D341Med (cell line): Measurements from ENCODE around the gene FHDC1.

Source experiments
- DNase-seq: peaks from one replicate; pipeline ENCODE4 v3.0.0; 2012; ENCODE audit warnings: low spot score

FHDC1 gene

DNA sequence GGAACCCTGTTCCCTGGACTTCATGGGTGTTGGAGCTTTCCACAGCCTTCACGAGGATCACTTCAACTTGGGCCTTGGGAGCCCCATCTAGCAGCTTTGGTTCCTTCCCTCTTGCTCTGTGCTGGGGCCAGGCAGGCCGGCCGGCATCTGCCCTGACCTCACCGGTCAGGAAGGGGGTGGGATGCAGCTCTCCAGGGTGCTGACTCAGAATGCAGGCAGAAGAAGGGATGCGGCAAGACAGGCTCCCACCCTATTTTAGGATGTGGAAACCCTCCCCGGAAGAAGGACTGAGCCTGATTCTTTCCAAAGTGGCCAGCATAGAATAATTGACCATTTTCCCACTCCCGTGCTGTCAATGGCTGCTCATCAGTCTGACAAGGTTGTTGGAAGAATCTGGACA, 47.1 kb downstream of the FHDC1 start:
- no peak for DNase-seq

DNA sequence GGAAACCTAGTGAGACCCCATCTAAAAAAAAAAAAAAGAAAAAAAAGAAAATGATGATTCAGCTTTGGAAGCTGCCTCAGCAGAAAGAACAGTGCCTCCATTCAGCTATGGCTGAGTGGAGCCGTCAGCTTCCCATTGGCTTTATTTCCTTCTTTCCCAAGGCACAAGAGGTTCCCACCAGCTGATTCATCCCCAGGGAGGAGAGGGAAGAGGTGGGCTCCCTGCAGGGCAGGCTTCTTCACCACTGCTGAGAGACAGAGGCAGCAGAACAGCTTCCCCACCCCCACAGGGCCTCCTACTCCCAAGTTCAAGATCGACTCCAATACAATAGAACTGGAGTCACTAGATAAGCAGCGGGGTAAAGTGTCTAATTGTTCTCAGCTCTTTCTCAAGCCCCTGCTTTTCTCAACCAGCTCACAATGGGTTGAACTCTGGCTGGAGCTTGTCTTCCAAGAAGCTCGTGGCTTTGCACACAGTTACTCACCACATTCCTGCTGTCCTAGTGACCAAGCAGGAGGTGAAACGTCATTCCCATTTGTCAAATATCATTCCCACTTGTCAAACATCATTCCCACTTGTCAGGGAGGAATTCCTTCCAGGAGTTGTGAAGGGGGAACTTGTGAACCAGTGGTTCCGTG, 47.8 kb downstream of the FHDC1 start:
- no peak for DNase-seq

DNA sequence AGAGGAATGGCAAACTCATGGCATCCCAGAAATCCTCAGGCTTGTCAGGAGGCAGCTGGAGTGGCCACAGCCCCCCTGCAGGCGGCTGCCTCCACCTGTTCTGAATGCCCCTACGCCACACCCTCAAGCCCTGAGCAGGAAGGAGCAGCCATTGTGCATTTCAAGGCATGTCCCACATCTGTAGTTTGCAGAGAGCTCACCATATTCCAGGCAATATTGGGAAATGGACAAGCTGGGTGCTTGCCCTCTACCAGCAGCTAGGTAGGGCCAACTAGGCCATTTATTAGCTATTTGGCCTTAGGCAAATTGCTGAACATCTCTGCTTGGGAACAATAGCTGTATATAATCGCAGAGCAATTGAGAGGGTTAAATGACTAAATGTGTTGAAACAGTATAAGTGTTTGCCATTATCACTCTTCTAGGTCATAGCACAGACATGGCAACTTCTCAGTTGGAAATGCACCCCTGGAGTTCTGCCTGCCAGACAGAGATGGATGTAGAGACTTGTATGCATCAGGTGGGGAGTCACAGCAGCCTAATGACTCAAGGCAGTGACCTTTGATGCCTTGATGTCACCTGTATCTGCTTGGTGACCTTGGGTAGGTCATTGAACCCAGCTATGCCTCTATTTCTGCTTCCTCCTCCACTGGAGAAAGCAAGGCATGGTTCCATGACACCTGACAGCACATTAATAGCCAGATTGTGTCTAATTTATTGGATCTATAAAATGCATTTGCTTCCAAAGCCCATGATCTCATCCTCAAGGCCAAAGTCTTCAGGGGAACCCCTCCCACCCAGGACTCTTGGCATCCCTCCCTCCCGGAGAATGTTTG, 52.8 kb downstream of the FHDC1 start:
- no peak for DNase-seq

DNA sequence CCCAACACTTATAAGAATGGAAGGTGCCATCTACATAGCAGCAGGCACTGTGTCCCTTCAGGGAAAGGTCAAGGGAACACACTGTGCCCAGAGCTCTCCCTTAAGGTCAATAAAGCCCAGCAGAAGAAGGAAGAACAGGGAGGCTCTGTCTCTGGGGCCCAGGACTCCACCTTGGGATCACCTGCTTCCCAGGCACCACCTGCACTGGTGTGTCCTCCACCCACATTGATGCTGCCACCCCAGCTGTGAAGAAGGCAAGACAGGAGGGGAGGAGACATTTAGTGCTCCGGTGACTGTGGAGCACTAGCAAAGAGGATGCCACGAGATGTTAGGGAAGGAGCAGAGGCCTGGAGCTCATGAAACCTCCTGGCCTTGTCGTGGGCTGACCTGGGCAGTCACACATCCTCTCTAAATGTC, 53.4 kb downstream of the FHDC1 start:
- no peak for DNase-seq

DNA sequence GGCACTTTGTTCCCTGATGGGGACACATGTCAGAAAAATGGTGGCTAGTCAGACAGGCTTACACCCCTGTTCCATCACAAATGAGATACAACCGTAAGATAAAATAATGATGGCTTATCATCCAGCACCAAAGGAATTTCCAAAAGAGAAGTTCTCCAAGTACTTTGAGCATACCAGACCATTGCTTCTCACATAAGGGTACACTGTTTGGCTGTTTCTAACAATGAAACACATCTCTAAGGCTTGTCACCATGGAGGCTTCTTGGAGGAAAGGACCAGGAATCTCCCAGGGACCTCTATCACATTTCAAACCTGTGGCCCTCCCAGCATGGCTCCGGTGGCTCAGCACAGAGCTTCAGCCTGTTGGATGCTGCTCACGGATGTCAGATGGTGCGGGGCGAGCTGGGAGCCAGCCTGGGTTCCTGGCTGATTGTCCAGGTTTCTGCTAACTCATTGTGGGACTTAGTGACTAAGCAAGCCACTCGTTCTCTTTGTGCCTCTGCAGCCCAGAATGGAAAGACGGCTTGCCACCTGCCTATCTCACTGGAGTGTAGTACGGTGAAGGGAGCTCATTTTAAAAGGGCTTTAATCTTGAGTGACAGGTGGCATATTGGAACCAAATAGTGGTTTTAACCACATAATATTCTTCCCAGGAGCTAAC, 54.5 kb downstream of the FHDC1 start:
- DNase-seq = no peak

DNA sequence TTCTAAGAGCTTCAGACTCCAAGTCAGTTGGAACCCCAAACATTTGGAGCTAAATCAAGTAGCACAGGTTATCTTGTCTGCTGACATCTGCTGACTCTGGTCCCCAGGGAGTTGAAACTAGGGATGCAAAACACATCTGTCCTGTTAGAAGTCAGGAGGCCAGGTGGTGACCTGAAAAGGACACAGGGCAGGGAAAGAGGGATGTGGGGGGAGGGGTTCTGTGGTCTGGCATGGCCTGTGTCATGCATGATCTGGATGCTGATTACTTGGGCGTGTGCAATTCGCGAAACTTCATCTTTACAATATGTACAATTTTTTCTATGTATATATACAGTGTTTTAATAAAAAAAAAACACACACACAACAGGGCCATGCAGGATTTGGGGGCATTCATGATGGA, 55.3 kb downstream of the FHDC1 start:
- DNase-seq = no peak

DNA sequence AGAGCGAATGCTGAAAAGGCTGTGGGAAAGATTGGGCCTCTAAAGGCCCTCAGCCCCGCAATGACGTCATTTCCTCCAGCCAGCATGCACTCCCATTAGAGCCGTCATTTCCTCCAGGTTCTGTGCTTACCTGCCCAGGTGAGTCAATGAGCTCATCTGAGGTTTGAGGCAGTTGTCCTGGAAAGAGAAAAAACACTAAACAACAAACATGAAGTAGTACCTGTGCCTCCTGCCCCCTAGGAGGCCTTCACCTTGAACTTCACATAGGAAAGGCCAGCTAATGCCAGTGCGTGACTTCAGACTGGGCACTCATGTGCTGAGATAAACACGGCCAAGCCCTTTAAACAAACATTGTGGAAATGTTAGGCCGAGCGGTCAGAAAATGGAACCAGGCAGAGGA, 55.9 kb downstream of the FHDC1 start:
- DNase-seq = no peak

DNA sequence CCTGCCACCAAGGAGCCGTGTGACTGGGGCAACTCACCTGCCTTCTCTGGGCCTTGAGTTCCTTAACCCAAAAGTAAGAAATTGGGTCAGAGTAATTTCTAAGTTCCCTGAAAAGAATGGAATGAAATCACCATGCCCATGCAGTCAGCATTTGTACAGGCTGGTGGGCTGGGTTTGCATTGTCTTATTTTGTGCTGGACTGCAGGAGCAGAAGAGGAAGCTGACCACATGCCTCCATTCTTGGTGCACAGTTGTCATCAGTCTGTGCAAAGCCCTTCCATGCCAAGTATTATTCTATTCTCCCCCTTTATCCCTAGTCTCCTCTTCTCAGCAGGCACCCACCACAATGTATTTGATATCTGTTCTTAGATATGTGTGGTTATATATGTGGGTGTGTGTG, 56.3 kb downstream of the FHDC1 start:
- DNase-seq = no peak

DNA sequence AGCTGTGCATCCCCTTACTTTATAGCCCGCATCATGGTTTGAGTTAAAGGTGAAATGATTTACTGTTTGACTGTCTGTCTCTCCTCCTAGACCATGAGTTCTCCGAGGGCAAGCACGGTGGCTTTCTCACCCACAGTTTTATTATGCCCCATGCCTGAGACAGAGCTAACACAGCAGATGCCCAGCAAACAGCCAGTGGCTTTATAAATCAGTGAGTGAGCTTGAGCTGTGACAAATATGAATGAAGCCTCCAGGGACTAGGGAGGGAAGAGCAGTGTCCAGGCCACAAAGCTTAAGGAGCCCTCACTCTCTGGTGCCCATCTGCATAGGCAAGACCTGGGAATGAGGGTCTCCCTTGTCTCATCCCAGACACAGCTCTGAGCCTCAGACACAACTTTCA, 57.9 kb downstream of the FHDC1 start:
- no peak for DNase-seq

DNA sequence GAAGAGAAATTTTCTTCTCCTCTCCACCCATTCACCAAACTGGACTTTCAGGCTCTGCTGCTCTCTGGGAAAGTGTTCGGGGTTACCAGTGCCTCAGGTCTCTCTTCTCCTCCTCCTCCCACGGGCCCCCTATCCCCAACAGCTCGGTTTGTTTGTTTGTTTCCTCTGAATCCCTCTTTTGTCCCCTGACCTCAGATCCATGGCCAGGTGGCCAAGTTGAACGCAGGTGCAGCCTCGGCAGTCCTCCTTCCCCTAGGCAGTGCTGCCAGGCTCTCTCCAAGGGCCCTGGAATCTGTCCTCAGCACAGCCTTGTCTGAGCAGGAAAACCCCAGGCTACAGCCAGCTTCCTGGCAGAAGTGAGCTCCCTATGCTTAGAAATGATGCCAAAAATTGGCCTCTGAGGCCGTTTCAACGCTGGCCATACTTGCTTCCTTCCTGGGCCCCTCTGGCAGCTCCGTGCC, 60.0 kb downstream of the FHDC1 start:
- no peak for DNase-seq

DNA sequence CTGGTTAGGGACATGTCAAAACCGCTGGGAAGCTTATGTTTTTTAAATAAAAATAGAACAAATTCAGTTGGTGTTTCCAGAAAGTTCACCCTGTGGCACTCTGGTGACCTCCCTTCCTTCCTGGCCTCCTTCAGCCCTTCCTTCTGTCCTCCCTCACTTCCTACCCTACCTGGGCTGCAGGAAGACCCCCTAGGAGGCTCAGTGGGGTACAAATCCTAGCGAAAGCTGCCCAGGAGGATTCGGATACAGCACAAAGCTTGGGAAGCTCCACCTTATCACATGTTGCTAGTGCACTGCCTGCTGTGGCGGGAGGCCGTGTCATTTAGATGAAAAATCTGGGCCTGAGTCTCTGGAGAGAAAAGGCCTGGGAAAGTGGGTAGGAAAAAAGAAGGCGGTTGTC, 60.5 kb downstream of the FHDC1 start:
- DNase-seq = no peak

DNA sequence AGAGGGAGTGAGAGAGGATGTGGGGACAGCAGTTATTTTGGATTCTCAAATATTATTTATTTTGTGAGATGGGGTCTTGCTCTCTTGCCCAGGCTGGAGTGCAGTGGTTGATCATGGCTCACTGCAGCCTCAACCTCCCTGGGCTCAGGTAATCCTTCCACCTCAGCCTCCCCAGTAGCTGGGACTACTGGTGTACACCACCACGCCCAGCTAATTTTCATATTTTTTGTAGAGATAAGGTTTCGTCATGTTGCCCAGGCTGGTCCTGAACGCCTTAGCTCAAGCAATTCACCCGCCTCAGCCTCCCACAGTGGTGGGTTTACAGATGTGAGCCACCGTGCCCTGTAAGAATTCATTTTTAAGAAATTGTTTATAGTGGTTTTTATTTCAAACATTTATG, 61.2 kb downstream of the FHDC1 start:
- DNase-seq = no peak

DNA sequence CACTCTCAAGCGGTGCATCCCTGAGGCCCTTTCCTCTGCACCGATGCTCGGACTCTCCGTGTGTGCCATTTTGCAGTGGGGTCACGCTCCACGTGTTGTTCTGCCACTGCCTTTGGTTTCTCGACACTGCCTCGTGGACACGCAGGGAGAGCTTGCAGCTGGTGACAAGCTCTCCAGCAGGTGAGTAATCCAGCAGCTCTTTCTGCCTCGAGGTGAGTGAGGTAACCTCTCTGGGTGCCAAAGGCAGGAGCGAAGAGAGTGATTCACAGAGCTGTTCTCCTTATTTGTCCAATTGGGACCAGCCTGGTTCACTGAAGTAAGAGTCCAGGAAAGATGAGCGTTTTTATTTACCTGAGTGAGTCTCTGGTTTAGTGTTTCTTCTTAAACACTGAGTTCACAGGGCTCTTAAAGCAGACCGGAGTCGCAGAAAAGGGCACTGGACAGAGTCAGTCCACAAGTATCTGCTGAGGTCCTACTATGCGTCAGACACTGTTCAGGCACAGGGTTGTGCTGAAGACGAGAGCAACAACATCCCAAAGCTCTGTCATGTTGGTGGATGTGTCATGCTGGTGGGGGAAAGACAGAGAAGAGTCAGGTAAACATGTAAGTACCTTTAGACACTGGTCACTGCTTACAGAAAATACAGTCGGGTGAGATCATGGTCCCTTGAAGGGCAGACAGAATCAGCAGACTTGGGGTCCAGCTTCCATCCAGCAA, 61.8 kb downstream of the FHDC1 start:
- no peak for DNase-seq

DNA sequence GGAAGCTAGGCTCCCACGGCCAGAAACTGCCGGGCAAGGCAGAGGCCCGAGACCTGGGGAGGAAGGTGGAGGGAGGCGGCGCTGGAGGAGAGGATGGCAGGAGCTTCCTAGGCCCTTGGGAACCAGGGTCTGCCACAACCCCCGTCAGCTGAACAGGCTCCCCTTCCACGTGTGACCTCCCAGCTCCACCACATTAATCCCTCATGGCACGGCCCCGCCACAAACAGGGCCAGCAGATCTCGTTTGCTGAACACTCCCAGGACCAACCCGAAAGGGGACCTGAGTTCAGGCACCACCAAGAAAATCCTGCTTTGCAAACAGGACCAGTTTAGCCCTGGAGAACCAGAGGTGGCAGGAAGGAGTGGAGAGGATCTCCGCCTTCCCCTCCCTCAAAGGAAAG, 62.7 kb downstream of the FHDC1 start:
- no peak for DNase-seq

DNA sequence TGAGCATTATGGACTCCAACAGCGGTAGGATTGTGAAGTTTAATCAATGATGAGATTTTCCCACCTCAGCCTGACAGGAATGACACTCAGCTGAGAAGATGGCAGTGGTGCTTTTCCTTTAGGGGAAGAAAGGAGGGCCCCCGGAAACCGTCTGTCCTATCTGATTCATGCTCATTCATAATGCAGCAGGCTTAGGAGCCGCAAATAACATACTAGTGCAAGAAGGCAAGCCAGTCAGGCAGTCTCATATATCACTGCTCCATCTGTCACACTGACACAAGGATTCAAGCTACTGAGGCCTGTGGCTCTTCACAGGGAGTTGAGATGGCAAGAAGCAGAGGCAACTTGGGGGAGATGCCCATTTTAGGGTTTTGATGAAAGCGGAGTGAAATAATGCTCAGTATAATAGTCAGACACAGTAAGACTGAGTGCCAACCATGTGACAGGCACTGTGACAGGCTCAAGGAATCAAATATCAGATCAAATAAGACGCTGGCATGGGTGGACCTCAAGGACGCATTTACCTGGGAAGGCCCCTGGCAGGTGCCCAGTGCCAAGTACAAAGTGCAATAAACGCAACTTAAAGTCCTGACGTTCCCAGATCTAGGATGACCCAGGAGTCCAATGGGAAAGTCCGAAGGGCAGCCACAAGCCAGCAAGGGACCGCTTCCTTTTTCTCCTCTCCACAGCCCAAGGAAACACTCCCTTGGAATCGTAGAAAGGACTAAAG, 63.4 kb downstream of the FHDC1 start:
- no peak for DNase-seq

DNA sequence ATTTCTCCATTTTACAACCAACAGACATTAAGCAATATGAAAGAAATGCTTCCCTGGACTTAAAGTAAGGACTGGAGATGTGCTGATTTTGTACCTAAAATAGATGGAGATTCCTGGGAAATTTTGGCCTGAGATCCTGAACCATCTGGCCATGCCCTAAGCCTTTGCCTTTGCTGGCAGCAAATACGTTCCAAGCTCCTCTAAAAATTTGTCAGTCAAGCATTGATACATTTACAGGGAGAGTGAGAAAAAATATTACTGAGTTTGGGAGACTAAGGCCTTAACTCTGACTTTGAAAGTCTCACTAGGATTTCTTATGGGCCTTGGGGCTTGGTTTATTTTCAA, 63.9 kb downstream of the FHDC1 start:
- no peak for DNase-seq

DNA sequence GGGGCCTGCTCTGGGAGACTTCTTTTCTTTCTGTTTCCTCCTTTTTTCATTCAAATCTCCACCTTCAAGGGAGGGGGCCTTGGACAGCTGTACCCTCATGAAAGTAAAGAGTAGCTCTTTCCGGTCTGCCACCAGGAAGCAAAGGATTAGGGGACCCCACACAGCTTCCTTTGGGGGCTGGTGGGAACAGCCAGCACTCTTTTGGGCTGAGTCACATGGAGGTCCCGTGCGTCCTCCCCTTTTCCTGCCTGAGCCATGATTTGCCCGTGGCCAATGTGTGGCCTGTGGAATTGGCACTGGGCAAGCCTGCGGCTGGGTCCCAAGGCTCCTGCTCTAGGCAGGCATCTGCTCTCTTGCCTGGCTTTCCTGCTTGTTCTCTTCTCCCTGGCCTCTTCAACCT, 65.5 kb downstream of the FHDC1 start:
- no peak for DNase-seq

DNA sequence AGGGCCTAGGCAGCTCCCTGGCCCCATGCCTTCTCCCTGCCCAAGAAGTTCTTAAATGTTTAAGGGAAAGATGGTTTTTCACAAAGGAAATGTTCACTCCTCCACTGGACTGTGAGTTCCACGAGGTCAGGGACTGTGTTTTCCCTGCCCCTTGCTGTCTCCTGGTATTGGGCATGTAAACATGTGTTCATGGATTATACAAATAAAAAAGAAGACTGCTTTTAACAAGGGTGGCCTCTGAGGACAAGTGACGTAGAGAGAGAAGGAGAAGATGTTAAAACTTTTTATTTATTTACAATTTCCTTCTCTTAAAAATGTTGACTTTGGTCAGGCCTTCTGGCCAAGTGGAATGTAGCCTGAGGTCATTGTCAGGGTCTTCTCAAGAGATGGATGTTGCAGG, 66.0 kb downstream of the FHDC1 start:
- no peak for DNase-seq

DNA sequence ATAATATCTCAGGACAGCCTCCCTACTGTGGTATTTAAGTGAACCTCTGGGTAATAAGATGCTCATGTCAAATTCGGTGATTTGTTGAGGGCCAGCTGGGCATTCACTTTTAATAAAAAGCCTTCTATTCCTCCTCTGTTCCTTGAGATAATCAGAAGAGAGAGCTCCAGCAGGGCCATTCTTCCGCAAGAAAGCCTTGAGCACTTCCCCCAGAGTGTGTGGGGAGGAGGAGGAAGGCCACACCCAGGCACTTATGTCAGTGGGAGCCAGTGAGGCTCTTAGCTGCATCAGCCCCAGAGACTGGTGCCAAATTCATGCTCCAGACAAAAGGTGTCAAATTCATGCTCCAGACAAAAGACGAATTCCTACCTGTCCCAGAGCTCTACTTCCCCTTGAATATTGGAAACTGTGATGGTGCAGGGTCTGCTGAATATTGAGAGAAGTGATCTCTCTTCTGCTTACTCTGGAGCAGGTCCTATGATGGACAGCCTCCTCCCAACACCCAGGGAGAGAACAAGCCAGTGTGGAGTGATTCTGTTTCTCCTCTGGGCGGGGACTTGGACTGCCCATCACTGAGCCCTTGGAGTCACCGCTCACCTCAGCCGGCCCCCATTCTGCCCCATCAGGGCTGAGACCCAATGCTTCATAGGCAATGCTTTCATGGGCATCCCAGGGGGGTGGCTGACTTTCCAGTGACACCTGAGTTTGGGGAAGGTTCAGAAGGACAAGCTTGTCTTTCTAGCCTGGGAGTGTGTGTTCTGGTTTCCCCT, 68.1 kb downstream of the FHDC1 start:
- DNase-seq = no peak

DNA sequence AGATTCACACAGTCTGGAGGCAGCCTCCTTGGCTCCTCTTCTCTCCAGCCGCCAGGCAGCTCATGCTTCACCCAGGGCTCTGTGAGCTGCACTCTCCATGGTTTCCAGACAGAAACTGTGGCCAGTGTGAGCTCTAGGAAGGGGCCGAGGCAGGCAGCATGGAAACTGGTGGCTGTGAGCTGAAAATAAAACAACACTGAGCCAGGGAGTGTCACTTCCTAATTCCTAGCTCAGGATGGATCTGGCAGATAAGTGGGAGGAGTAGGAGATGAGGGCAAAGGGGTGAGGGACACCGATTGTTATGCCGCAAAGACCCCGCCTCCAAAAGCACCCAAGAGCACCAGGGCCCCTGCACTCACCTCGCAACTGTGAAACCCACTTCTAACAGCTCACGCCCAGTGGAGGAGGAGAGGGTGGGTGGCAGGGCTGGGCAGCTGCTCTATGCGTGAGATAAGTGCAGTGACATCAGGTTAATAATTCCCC, 69.8 kb downstream of the FHDC1 start:
- DNase-seq = no peak

DNA sequence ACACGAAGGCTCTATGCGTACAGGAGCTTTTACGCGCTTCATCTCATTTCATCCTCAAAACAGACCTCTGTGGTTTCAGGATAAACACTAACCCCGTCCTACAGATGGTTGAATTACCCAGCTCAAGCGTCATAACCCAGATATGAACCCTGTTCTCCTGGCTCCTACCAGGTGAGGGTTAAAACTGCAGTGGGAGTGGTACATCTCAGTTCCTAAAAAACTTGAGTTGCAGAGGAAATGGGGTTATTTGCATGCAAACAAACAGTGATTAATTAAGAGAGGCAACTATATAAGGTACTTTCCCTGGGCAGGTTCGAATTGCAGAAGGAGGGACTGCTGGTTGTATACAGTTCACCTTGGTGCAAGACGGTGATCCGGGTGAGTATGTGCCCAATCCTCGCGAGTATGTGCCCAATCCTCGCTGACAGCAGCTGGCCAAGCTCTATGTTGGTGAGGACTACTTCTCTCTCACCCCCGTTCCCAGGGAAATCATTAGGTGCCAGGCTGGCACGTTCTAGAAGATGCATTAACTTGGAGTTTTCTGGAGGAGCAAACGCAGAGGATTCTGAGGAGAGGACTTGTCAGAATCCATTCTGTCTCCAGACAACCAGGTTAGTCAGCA, 72.6 kb downstream of the FHDC1 start:
- no peak for DNase-seq
